Trophoblast cell (in vitro differentiated cells and primary cell): Measurements from ENCODE around the gene RSRC2.
A peak's percentile ranks its signal among the peaks of the same experiment; 100 is the strongest.
"Not testable (repeated sequence)": the region's sequence is repeated elsewhere in the genome, so short reads cannot be mapped to it uniquely, and the experiment has no call there.

ENCODE experiments used
- DNase-seq, 2 donors: peaks; one replicate each; pipeline ENCODE4 v3.0.0-alpha.2; 2016
- H2AFZ ChIP-seq: 2 replicates; pipeline ENCODE4 v1.6.1; 2013; ENCODE audit warnings: low read length, moderate library complexity, mild to moderate bottlenecking; ENCODE audit not compliant: insufficient read depth, poor library complexity
- H2AK5ac ChIP-seq: 2 replicates; pipeline ENCODE4 v1.6.1; 2013; ENCODE audit warnings: mild to moderate bottlenecking, low read length
- H2BK120ac ChIP-seq: 2 replicates; pipeline ENCODE4 v1.6.1; 2013; ENCODE audit warnings: low read length, mild to moderate bottlenecking, moderate library complexity; ENCODE audit not compliant: insufficient read depth, poor library complexity
- H2BK12ac ChIP-seq: 2 replicates; pipeline ENCODE4 v1.6.1; 2013; ENCODE audit warnings: mild to moderate bottlenecking, low read length, moderate library complexity
- H2BK5ac ChIP-seq: 2 replicates; pipeline ENCODE4 v1.6.1; 2013; ENCODE audit warnings: low read length, low read depth, moderate library complexity, mild to moderate bottlenecking; ENCODE audit not compliant: poor library complexity
- H3K14ac ChIP-seq: 2 replicates; pipeline ENCODE4 v1.6.1; 2013; ENCODE audit warnings: mild to moderate bottlenecking, low read length
- H3K18ac ChIP-seq: 2 replicates; pipeline ENCODE4 v1.6.1; 2013; ENCODE audit warnings: mild to moderate bottlenecking, low read length
- H3K23ac ChIP-seq: 2 replicates; pipeline ENCODE4 v1.6.1; 2013; ENCODE audit warnings: low read length
- H3K27ac ChIP-seq: 2 replicates; pipeline ENCODE4 v1.5.1; 2013; ENCODE audit warnings: low read depth, mild to moderate bottlenecking, inconsistent platforms, low read length, moderate library complexity
- H3K27me3 ChIP-seq: 2 replicates; pipeline ENCODE4 v1.6.1; 2013; ENCODE audit warnings: inconsistent platforms, mild to moderate bottlenecking, low read length, moderate library complexity; ENCODE audit not compliant: insufficient read depth
- H3K36me3 ChIP-seq, 2 experiments: 1 replicate in 1 of 2; 2 replicates in 1 of 2; pipeline ENCODE4 v1.6.1; 2013; ENCODE audit warnings: low read length in 2 of 2, mild to moderate bottlenecking in 2 of 2, moderate library complexity in 1 of 2; ENCODE audit not compliant: insufficient read depth in 2 of 2, control insufficient read depth in 1 of 2
- H3K4ac ChIP-seq: 2 replicates; pipeline ENCODE4 v1.6.1; 2013; ENCODE audit warnings: low read depth, mild to moderate bottlenecking, low read length, moderate library complexity
- H3K4me1 ChIP-seq, 2 experiments: 1 replicate in 1 of 2; 2 replicates in 1 of 2; pipeline ENCODE4 v1.6.1; 2013; ENCODE audit warnings: low read length in 2 of 2, mild to moderate bottlenecking in 2 of 2, moderate library complexity in 1 of 2; ENCODE audit not compliant: insufficient read depth in 2 of 2, control insufficient read depth in 1 of 2
- H3K4me2 ChIP-seq: 2 replicates; pipeline ENCODE4 v1.6.1; 2013; ENCODE audit warnings: inconsistent platforms, mild to moderate bottlenecking, low read length, moderate library complexity
- H3K4me3 ChIP-seq: 2 replicates; pipeline ENCODE4 v1.5.1; 2013; ENCODE audit warnings: mild to moderate bottlenecking, low read depth, low read length, inconsistent platforms
- H3K79me1 ChIP-seq: one replicate; pipeline ENCODE4 v1.6.1; 2013; ENCODE audit warnings: low read length
- H3K79me2 ChIP-seq: 2 replicates; pipeline ENCODE4 v1.6.1; 2013; ENCODE audit warnings: low read length, mild to moderate bottlenecking; ENCODE audit not compliant: control insufficient read depth, insufficient read depth, poor library complexity
- H3K9ac ChIP-seq: 2 replicates; pipeline ENCODE4 v1.6.1; 2013; ENCODE audit warnings: mild to moderate bottlenecking, low read length
- H3K9me3 ChIP-seq: 2 replicates; pipeline ENCODE4 v1.6.1; 2013; ENCODE audit warnings: low read depth, mild to moderate bottlenecking, control low read depth, inconsistent platforms, low read length; ENCODE audit not compliant: insufficient read depth
- H4K12ac ChIP-seq: 2 replicates; pipeline ENCODE4 v1.6.1; 2013; ENCODE audit warnings: low read depth, mild to moderate bottlenecking, low read length, moderate library complexity
- H4K8ac ChIP-seq: 2 replicates; pipeline ENCODE4 v1.6.1; 2013; ENCODE audit warnings: low read depth, mild to moderate bottlenecking, low read length, moderate library complexity
- H4K91ac ChIP-seq: one replicate; pipeline ENCODE4 v1.6.1; 2013; ENCODE audit warnings: low read depth, mild to moderate bottlenecking, low read length, moderate library complexity
- WGBS: extraction: QIAGEN DNeasy Blood & Tissue Kit; methylation state at CpG from one replicate; pipeline ENCODE4 v1.1.7; 2013; ENCODE audit warnings: missing lambda C conversion rate; ENCODE audit not compliant: insufficient read length, insufficient coverage; ENCODE audit errors: extremely low coverage; 5-methylcytosine and 5-hydroxymethylcytosine counted together

The RSRC2 gene

GRCh38 chr12:122493222-122493621 is 33.5 kb downstream of the RSRC2 start:
- H3K36me3 ChIP-seq, result peaks cover 24 to 31% of the 10 kb centered on the region in 2 experiments
- H3K79me2 ChIP-seq, H3K4me3 ChIP-seq, H3K9me3 ChIP-seq, H4K12ac ChIP-seq, H2BK5ac ChIP-seq, H3K4me2 ChIP-seq, H3K9ac ChIP-seq, H3K14ac ChIP-seq, H3K27me3 ChIP-seq, H3K4ac ChIP-seq, H4K91ac ChIP-seq, H3K4me1 ChIP-seq, DNase-seq, H2BK120ac ChIP-seq, H3K79me1 ChIP-seq, H2BK12ac ChIP-seq, H3K18ac ChIP-seq, H3K27ac ChIP-seq, H2AK5ac ChIP-seq, H3K23ac ChIP-seq, H4K8ac ChIP-seq, H2AFZ ChIP-seq: not testable (repeated sequence)
- WGBS, result no CpG with 5 or more reads among the region's 6 CpGs

- H2BK12ac ChIP-seq, result no peak overlapping the region
- no peak overlapping the region for H3K23ac ChIP-seq
- peaks cover 27 to 35% of the 10 kb centered on the region in 2 experiments for H3K36me3 ChIP-seq
- WGBS, result no CpG with 5 or more reads among the region's 2 CpGs
- H3K27ac ChIP-seq, result no peak overlapping the region
- H3K4ac ChIP-seq, result no peak overlapping the region
- H3K18ac ChIP-seq, result peak overlapping the region; percentile 21
- no peak overlapping the region for H2AK5ac ChIP-seq
- no peak overlapping the region for H3K4me3 ChIP-seq
- H2BK5ac ChIP-seq, result no peak overlapping the region
- no peak for DNase-seq
- H3K79me1 ChIP-seq, result no peaks in the 10 kb centered on the region
- H3K27me3 ChIP-seq, result no peaks in the 10 kb centered on the region
- H2AFZ ChIP-seq, result no peak overlapping the region
- no peak overlapping the region for H4K12ac ChIP-seq
- no peak overlapping the region for H3K4me2 ChIP-seq
- H3K14ac ChIP-seq, result no peak overlapping the region
- H3K9ac ChIP-seq, result no peak overlapping the region
- H2BK120ac ChIP-seq, result no peak overlapping the region
- no peaks in the 10 kb centered on the region for H3K9me3 ChIP-seq
- H3K79me2 ChIP-seq, result no peaks in the 10 kb centered on the region
- H4K91ac ChIP-seq, result no peak overlapping the region
- H4K8ac ChIP-seq, result no peak overlapping the region
- no peaks in the 10 kb centered on the region for H3K4me1 ChIP-seq
These were observed 34.7 kb downstream of the RSRC2 start for GRCh38 chr12:122491991-122492390.

- Histone ChIP-seq H2AFZ (no peak overlapping the region), H3K4me2 (no peak overlapping the region), H4K8ac (no peak overlapping the region), H3K23ac (no peak overlapping the region), H2BK12ac (no peak overlapping the region), H2BK5ac (no peak overlapping the region), H2BK120ac (no peak overlapping the region), H3K14ac (no peak overlapping the region), H3K27me3 (no peaks in the 10 kb centered on the region), H3K9ac (no peak overlapping the region), H3K79me1 (no peaks in the 10 kb centered on the region), H3K18ac (no peak overlapping the region), H3K9me3 (no peaks in the 10 kb centered on the region), H4K91ac (no peak overlapping the region), H3K79me2 (no peaks in the 10 kb centered on the region), H3K36me3 (peaks cover 34 to 39% of the 10 kb centered on the region in 2 experiments), H4K12ac (no peak overlapping the region), H3K4ac (no peak overlapping the region), H3K4me3 (no peak overlapping the region), H3K27ac (no peak overlapping the region), H2AK5ac (no peak overlapping the region), H3K4me1 (no peaks in the 10 kb centered on the region)
- no CpG with 5 or more reads among the region's 2 CpGs for WGBS
- no peak for DNase-seq
These were observed 37.7 kb downstream of the RSRC2 start for GRCh38 chr12:122489038-122489437.

- H3K4me2 ChIP-seq, H2BK12ac ChIP-seq, H2BK120ac ChIP-seq, H3K79me2 ChIP-seq, H2AK5ac ChIP-seq, H3K4ac ChIP-seq, DNase-seq, H2AFZ ChIP-seq, H2BK5ac ChIP-seq, H4K12ac ChIP-seq, H3K79me1 ChIP-seq, H3K27ac ChIP-seq, H3K27me3 ChIP-seq, H3K4me1 ChIP-seq, H3K9ac ChIP-seq, H3K14ac ChIP-seq, H4K8ac ChIP-seq, H4K91ac ChIP-seq, H3K18ac ChIP-seq, H3K4me3 ChIP-seq, H3K23ac ChIP-seq, H3K9me3 ChIP-seq: not testable (repeated sequence)
- WGBS, result no CpG with 5 or more reads among the region's 3 CpGs
- H3K36me3 ChIP-seq, result peaks cover 34 to 38% of the 10 kb centered on the region in 2 experiments
These were observed 38.9 kb downstream of the RSRC2 start for GRCh38 chr12:122487807-122488206.
